ENCODE measurements around the gene SLC51A. TPM values are rescaled to one million over a fixed set of nuclear protein-coding genes. Genes with fewer than 3 reads are reported as not detected.

The SLC51A gene
- total and polyA plus RNA-seq, 2 of the 8 experiments (the other 6 are each of a cell fraction or from before 2014, with no cell fraction given) = 6.3 to 9.8 TPM

DNA sequence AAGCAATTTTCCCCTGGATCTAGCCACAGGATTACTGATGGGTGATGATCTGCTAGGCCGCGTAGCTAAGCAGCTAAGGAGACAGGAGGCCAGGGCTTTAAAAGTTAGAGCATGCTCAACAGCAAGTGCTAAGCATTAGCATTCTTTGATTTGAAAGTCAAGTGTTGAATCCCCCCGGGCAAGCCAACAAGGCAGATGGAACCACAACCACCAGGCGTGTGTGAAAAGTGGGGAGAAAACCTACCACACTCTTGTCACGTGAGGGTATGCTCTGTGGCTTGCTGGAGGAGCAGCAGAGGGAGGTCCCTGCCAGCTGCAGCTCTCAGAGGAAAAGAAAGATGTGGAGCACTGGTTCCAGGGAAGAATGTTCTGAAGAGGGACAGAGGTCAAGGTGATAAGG lies 20.9 kb downstream of the SLC51A start (continued):
- TF ChIP-seq, protein P1, sequence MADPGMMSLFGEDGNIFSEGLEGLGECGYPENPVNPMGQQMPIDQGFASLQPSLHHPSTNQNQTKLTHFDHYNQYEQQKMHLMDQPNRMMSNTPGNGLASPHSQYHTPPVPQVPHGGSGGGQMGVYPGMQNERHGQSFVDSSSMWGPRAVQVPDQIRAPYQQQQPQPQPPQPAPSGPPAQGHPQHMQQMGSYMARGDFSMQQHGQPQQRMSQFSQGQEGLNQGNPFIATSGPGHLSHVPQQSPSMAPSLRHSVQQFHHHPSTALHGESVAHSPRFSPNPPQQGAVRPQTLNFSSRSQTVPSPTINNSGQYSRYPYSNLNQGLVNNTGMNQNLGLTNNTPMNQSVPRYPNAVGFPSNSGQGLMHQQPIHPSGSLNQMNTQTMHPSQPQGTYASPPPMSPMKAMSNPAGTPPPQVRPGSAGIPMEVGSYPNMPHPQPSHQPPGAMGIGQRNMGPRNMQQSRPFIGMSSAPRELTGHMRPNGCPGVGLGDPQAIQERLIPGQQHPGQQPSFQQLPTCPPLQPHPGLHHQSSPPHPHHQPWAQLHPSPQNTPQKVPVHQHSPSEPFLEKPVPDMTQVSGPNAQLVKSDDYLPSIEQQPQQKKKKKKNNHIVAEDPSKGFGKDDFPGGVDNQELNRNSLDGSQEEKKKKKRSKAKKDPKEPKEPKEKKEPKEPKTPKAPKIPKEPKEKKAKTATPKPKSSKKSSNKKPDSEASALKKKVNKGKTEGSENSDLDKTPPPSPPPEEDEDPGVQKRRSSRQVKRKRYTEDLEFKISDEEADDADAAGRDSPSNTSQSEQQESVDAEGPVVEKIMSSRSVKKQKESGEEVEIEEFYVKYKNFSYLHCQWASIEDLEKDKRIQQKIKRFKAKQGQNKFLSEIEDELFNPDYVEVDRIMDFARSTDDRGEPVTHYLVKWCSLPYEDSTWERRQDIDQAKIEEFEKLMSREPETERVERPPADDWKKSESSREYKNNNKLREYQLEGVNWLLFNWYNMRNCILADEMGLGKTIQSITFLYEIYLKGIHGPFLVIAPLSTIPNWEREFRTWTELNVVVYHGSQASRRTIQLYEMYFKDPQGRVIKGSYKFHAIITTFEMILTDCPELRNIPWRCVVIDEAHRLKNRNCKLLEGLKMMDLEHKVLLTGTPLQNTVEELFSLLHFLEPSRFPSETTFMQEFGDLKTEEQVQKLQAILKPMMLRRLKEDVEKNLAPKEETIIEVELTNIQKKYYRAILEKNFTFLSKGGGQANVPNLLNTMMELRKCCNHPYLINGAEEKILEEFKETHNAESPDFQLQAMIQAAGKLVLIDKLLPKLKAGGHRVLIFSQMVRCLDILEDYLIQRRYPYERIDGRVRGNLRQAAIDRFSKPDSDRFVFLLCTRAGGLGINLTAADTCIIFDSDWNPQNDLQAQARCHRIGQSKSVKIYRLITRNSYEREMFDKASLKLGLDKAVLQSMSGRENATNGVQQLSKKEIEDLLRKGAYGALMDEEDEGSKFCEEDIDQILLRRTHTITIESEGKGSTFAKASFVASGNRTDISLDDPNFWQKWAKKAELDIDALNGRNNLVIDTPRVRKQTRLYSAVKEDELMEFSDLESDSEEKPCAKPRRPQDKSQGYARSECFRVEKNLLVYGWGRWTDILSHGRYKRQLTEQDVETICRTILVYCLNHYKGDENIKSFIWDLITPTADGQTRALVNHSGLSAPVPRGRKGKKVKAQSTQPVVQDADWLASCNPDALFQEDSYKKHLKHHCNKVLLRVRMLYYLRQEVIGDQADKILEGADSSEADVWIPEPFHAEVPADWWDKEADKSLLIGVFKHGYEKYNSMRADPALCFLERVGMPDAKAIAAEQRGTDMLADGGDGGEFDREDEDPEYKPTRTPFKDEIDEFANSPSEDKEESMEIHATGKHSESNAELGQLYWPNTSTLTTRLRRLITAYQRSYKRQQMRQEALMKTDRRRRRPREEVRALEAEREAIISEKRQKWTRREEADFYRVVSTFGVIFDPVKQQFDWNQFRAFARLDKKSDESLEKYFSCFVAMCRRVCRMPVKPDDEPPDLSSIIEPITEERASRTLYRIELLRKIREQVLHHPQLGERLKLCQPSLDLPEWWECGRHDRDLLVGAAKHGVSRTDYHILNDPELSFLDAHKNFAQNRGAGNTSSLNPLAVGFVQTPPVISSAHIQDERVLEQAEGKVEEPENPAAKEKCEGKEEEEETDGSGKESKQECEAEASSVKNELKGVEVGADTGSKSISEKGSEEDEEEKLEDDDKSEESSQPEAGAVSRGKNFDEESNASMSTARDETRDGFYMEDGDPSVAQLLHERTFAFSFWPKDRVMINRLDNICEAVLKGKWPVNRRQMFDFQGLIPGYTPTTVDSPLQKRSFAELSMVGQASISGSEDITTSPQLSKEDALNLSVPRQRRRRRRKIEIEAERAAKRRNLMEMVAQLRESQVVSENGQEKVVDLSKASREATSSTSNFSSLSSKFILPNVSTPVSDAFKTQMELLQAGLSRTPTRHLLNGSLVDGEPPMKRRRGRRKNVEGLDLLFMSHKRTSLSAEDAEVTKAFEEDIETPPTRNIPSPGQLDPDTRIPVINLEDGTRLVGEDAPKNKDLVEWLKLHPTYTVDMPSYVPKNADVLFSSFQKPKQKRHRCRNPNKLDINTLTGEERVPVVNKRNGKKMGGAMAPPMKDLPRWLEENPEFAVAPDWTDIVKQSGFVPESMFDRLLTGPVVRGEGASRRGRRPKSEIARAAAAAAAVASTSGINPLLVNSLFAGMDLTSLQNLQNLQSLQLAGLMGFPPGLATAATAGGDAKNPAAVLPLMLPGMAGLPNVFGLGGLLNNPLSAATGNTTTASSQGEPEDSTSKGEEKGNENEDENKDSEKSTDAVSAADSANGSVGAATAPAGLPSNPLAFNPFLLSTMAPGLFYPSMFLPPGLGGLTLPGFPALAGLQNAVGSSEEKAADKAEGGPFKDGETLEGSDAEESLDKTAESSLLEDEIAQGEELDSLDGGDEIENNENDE (IDR thresholded peaks at IDR 0.05; ENCODE audit: insufficient replicate concordance, low read length) = no peak
- TF ChIP-seq, protein P2, sequence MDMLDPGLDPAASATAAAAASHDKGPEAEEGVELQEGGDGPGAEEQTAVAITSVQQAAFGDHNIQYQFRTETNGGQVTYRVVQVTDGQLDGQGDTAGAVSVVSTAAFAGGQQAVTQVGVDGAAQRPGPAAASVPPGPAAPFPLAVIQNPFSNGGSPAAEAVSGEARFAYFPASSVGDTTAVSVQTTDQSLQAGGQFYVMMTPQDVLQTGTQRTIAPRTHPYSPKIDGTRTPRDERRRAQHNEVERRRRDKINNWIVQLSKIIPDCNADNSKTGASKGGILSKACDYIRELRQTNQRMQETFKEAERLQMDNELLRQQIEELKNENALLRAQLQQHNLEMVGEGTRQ (IDR thresholded peaks at IDR 0.05; ENCODE audit: low read length) = no peak
- TF ChIP-seq SIRT6 (IDR thresholded peaks at IDR 0.05; ENCODE audit: low read length) = no peak
